ENCODE data around the gene RXFP2.
A peak's percentile ranks its signal among the peaks of the same experiment; 100 is the strongest.

RXFP2 gene

GRCh38 chr13:31742097-31742734, 2.9 kb downstream of the RXFP2 start:
- no peak overlapping the region for H3K4me3 ChIP-seq (ENCODE audit: low read depth, low read length)
- peak; percentile 77 for DNase-seq (ENCODE audit: low read depth)
- TF ChIP-seq POLR2A (IDR thresholded peaks at IDR 0.05; ENCODE audit: extremely low read depth, insufficient read length), result no peak
- TF ChIP-seq MAX (IDR thresholded peaks at IDR 0.05; ENCODE audit: low read depth, low read length), result peak; percentile 71
- TF ChIP-seq CTCF (IDR thresholded peaks at IDR 0.05; ENCODE audit: low read depth, low read length), result peak; percentile 95
- peak; percentile 72 for TF ChIP-seq MYC (IDR thresholded peaks at IDR 0.05; ENCODE audit: low read depth, low read length)

- DNase-seq (ENCODE audit: low read depth), result no peak
- no peak overlapping the region for H3K4me3 ChIP-seq (ENCODE audit: low read depth, low read length)
- no peak for TF ChIP-seq POLR2A (IDR thresholded peaks at IDR 0.05; ENCODE audit: extremely low read depth, insufficient read length)
- TF ChIP-seq MYC (IDR thresholded peaks at IDR 0.05; ENCODE audit: low read depth, low read length), result no peak
- no peak for TF ChIP-seq CTCF (IDR thresholded peaks at IDR 0.05; ENCODE audit: low read depth, low read length)
- no peak for TF ChIP-seq MAX (IDR thresholded peaks at IDR 0.05; ENCODE audit: low read depth, low read length)
Measured at GRCh38 chr13:31747291-31747690, 8.0 kb downstream of the RXFP2 start.

- TF ChIP-seq POLR2A (IDR thresholded peaks at IDR 0.05; ENCODE audit: extremely low read depth, insufficient read length) (no peak), MAX (IDR thresholded peaks at IDR 0.05; ENCODE audit: low read depth, low read length) (no peak), MYC (IDR thresholded peaks at IDR 0.05; ENCODE audit: low read depth, low read length) (no peak), CTCF (IDR thresholded peaks at IDR 0.05; ENCODE audit: low read depth, low read length) (no peak)
- DNase-seq (ENCODE audit: low read depth), result no peak
- no peak overlapping the region for H3K4me3 ChIP-seq (ENCODE audit: low read depth, low read length)
Measured at GRCh38 chr13:31747966-31748365, 8.6 kb downstream of the RXFP2 start.

GRCh38 chr13:31749929-31750328, 10.6 kb downstream of the RXFP2 start:
- DNase-seq (ENCODE audit: low read depth), result peak; percentile 66
- no peak overlapping the region for H3K4me3 ChIP-seq (ENCODE audit: low read depth, low read length)
- no peak for TF ChIP-seq POLR2A (IDR thresholded peaks at IDR 0.05; ENCODE audit: extremely low read depth, insufficient read length)
- TF ChIP-seq MYC (IDR thresholded peaks at IDR 0.05; ENCODE audit: low read depth, low read length), result no peak
- no peak for TF ChIP-seq MAX (IDR thresholded peaks at IDR 0.05; ENCODE audit: low read depth, low read length)
- no peak for TF ChIP-seq CTCF (IDR thresholded peaks at IDR 0.05; ENCODE audit: low read depth, low read length)

- H3K4me3 ChIP-seq (ENCODE audit: low read depth, low read length), result no peak overlapping the region
- no peak for DNase-seq (ENCODE audit: low read depth)
Measured at GRCh38 chr13:31755211-31755610, 15.9 kb downstream of the RXFP2 start.

More at GRCh38 chr13:31755211-31755610, 15.9 kb downstream of the RXFP2 start:
- no peak for TF ChIP-seq MAX (IDR thresholded peaks at IDR 0.05; ENCODE audit: low read depth, low read length)
- TF ChIP-seq MYC (IDR thresholded peaks at IDR 0.05; ENCODE audit: low read depth, low read length), result no peak
- TF ChIP-seq POLR2A (IDR thresholded peaks at IDR 0.05; ENCODE audit: extremely low read depth, insufficient read length), result no peak
- TF ChIP-seq CTCF (IDR thresholded peaks at IDR 0.05; ENCODE audit: low read depth, low read length), result no peak
